GM12878 (cell line): Measurements from ENCODE around the gene LEP. TPM values are rescaled to one million over a fixed set of nuclear protein-coding genes. Genes with fewer than 3 reads are reported as not detected.

Experiments used
- ATAC-seq: fragments of 200-7000 bp; cut with Tn5 transposase; 3 replicates; pipeline ENCODE4 v1.9.1; 2020; ENCODE audit warnings: mild to moderate bottlenecking, moderate library complexity
- BruUV-seq: library from RNA; stranded (reverse); fragments of 400-500 nt; replicated peaks from 2 replicates; lab custom pipeline; 2021; lab: Mats Ljungman, UMichigan
- CTCF ChIA-PET: fragments of 300-600 bp; sonication (Branson Sonifier 250); formaldehyde crosslinking; extraction: SDS; loops from one replicate; lab custom pipeline; 2021; ENCODE audit warnings: inconsistent platforms; lab: Yijun Ruan, JAX
- POLR2A ChIA-PET: fragments of 350-600 bp; formaldehyde crosslinking; extraction: SDS; loops from one replicate; lab custom pipeline; 2021; ENCODE audit warnings: inconsistent platforms; lab: Charles Lee
- RAD21 ChIA-PET: fragments of 300-600 bp; sonication (Branson Sonifier 250); formaldehyde crosslinking; loops from one replicate; lab custom pipeline; 2023; ENCODE audit warnings: antibody characterized with exemption; ENCODE audit not compliant: unreplicated experiment; lab: Charles Lee
- SMC1A ChIA-PET: fragments of 300-600 bp; sonication (Branson Sonifier 250); formaldehyde crosslinking; loops from one replicate; lab custom pipeline; 2023; ENCODE audit not compliant: unreplicated experiment, uncharacterized antibody; lab: Charles Lee
- DNase-seq: peaks from one replicate; pipeline ENCODE4 v3.0.0-alpha.2; 2011; ENCODE audit warnings: low read depth, low spot score
- FAIRE-seq: peaks from 3 replicates; lab custom pipeline; 2011; peaks lifted over from hg19 to GRCh38; lab: Jason Lieb, UNC
- H2AFZ ChIP-seq: 2 replicates; pipeline ENCODE4 v1.6.0; 2011; ENCODE audit warnings: low read depth, low read length, control low read depth; ENCODE audit not compliant: control insufficient read depth
- H3K27ac ChIP-seq: 2 replicates; pipeline ENCODE4 v1.5.1; 2011; ENCODE audit warnings: control low read depth; ENCODE audit not compliant: control insufficient read depth, insufficient read depth
- H3K27me3 ChIP-seq, 2 experiments: replicated peaks in 1 of 2; 2 replicates each; pipeline versions ENCODE4 v1.6.0 to v1.6.1; 2011; ENCODE audit warnings: low read length in 1 of 2; ENCODE audit not compliant: control insufficient read depth in 2 of 2, insufficient read depth in 2 of 2
- H3K36me3 ChIP-seq, 2 experiments: 2 replicates each; pipeline ENCODE4 v1.5.1; 2011; ENCODE audit warnings: low read length in 1 of 2; ENCODE audit not compliant: control insufficient read depth in 2 of 2, insufficient read depth in 2 of 2
- H3K4me1 ChIP-seq: 2 replicates; pipeline ENCODE4 v1.6.1; 2011; ENCODE audit warnings: mild to moderate bottlenecking, low read length, moderate library complexity, mixed read lengths; ENCODE audit not compliant: control insufficient read depth, insufficient read depth
- H3K4me2 ChIP-seq: 2 replicates; pipeline ENCODE4 v1.6.0; 2011; ENCODE audit warnings: control low read depth; ENCODE audit not compliant: control insufficient read depth, insufficient read depth
- H3K4me3 ChIP-seq: fragments of 200-600 bp; sonication (generic); 2 replicates; pipeline ENCODE4 v1.5.1; 2016
- H3K79me2 ChIP-seq: 2 replicates; pipeline ENCODE4 v1.6.0; 2011; ENCODE audit warnings: low read length; ENCODE audit not compliant: control insufficient read depth, insufficient read depth
- H3K9ac ChIP-seq: 2 replicates; pipeline ENCODE4 v1.8.0; 2011; ENCODE audit warnings: low read length, control low read depth, mixed read lengths; ENCODE audit not compliant: control insufficient read depth, insufficient read depth
- H3K9me3 ChIP-seq: replicated peaks from 3 replicates; pipeline ENCODE4 v1.5.1; 2011; ENCODE audit warnings: mild to moderate bottlenecking, low read length; ENCODE audit not compliant: control insufficient read depth, insufficient read depth
- H4K20me1 ChIP-seq: 2 replicates; pipeline ENCODE4 v1.6.0; 2011; ENCODE audit not compliant: control insufficient read depth, insufficient read depth
- CBX3 ChIP-seq: fragments of 200-600 bp; sonication (generic); IDR thresholded peaks from 2 replicates; pipeline ENCODE4 v1.6.1; 2016; ENCODE audit warnings: low read depth, borderline replicate concordance
- CHD2 ChIP-seq: IDR thresholded peaks from 2 replicates; pipeline ENCODE4 v1.6.1; 2011; ENCODE audit warnings: low read depth, low read length, improper control_type of control experiment, borderline replicate concordance
- CREB1 ChIP-seq: IDR thresholded peaks from 2 replicates; pipeline ENCODE4 v1.6.1; 2012; ENCODE audit warnings: low read depth, mild to moderate bottlenecking, inconsistent platforms
- IKZF1 ChIP-seq: fragments of 450-650 bp; conservative IDR thresholded peaks from 2 replicates; pipeline ENCODE4 v1.6.1; 2017; ENCODE audit warnings: antibody characterized with exemption, mild to moderate bottlenecking
- MTA2 ChIP-seq: fragments of 450-650 bp; IDR thresholded peaks from 2 replicates; pipeline ENCODE4 v1.6.1; 2016; ENCODE audit warnings: low read depth, mild to moderate bottlenecking, moderate library complexity
- NFXL1 ChIP-seq: fragments of 450-650 bp; IDR thresholded peaks from 2 replicates; pipeline ENCODE4 v1.6.1; 2017; ENCODE audit warnings: antibody characterized with exemption, mild to moderate bottlenecking, borderline replicate concordance
- NR2C1 ChIP-seq: fragments of 450-650 bp; IDR thresholded peaks from 2 replicates; pipeline ENCODE4 v1.6.1; 2017; ENCODE audit warnings: antibody characterized with exemption, mild to moderate bottlenecking, moderate library complexity
- PAX8 ChIP-seq: fragments of 450-650 bp; IDR thresholded peaks from 2 replicates; pipeline ENCODE4 v1.6.1; 2017; ENCODE audit warnings: mild to moderate bottlenecking, moderate library complexity
- RCOR1 ChIP-seq: conservative IDR thresholded peaks from 2 replicates; pipeline ENCODE4 v1.6.1; 2012; ENCODE audit warnings: low read depth, low read length, improper control_type of control experiment
- TCF3 ChIP-seq: IDR thresholded peaks from 2 replicates; pipeline ENCODE4 v1.6.1; 2012; ENCODE audit warnings: low read depth, mild to moderate bottlenecking, low read length, borderline replicate concordance; ENCODE audit not compliant: insufficient read depth
- whole genome bisulfite sequencing: methylation state at CpG from one replicate; pipeline ENCODE4 v1.1.6; 2016; ENCODE audit warnings: low lambda C conversion rate; ENCODE audit not compliant: insufficient replicate concordance, insufficient coverage; ENCODE audit errors: missing lambda C conversion rate; 5-methylcytosine and 5-hydroxymethylcytosine counted together
- in situ Hi-C: fragments of 300-500 bp; cut with MboI; formaldehyde crosslinking; loops from 9 replicates; pipeline ENCODE4 v1.14.3; 2018; ENCODE audit warnings: mixed read lengths
- intact Hi-C: fragments of 100-400 bp; cut with micrococcal nuclease; formaldehyde crosslinking; loops from one replicate; pipeline ENCODE4 v1.14.2; 2022; ENCODE audit not compliant: unreplicated experiment
- polyA plus RNA-seq, 11 experiments: library from polyadenylated mRNA; depleted of rRNA in 4 of 11; unstranded in 6 of 11; stranded (reverse) in 5 of 11; fragments of >200 nt; fragmentation: Nextera tagmentation in 4 of 11; fragmentation: Illumina TruSeq in 1 of 11; extraction: Ambion mirVana in 4 of 11; extraction: Trizol in 1 of 11; gene quantifications; 1 replicate in 1 of 11; 2 replicates in 10 of 11; pipeline versions ENCODE4 v1.2.1 to v1.2.3, GENCODE V29; 2011 to 2016; ENCODE audit warnings: inconsistent platforms in 2 of 11, missing spikeins in 2 of 11, low read depth in 1 of 11
- total RNA-seq, 4 experiments: library from RNA; depleted of rRNA in 3 of 4; stranded (reverse); fragments of >200 nt in 3 of 4; fragmentation: Illumina TruSeq in 1 of 4; extraction: Trizol in 1 of 4; gene quantifications; 2 replicates each; pipeline versions ENCODE4 v1.2.1 to v1.2.3, GENCODE V29; 2013 to 2021
- TF ChIP-seq, protein P1 (sequence below): fragments of 450-650 bp; IDR thresholded peaks from 2 replicates; pipeline ENCODE4 v1.6.1; 2018; ENCODE audit warnings: mild to moderate bottlenecking, low read depth, moderate library complexity; ENCODE audit not compliant: partially characterized antibody
- TF ChIP-seq, protein P2 (sequence below): IDR thresholded peaks from 2 replicates; pipeline ENCODE4 v1.6.1; 2011; ENCODE audit warnings: low read depth, mild to moderate bottlenecking, low read length, moderate library complexity, borderline replicate concordance; ENCODE audit errors: extremely low read depth

Gene LEP
- total and polyA plus RNA-seq, 10 of the 15 experiments (the other 5 are each of a cell fraction or from before 2014, with no cell fraction given) = not detected

DNA sequence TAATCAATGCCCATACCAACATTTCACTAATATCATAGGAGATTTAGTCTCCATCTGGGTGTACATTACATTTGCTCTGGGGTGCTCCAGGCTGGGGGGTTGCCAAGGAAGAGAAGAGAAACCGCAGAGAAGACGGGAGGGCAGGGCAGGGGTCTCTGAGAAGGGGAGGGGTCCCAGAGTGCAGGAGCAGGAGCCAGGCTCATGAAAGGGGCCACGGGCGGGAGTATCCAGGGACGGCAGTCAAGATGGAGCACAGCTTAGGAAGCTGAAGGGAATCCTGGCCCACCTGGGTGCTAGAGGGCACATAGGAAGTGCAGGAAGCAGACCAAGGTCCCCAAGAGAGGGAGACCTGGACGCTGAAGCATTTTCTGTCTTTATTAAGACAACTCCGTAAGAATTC is 2.2 kb downstream of the LEP start (continued):
- TF ChIP-seq, protein P1, sequence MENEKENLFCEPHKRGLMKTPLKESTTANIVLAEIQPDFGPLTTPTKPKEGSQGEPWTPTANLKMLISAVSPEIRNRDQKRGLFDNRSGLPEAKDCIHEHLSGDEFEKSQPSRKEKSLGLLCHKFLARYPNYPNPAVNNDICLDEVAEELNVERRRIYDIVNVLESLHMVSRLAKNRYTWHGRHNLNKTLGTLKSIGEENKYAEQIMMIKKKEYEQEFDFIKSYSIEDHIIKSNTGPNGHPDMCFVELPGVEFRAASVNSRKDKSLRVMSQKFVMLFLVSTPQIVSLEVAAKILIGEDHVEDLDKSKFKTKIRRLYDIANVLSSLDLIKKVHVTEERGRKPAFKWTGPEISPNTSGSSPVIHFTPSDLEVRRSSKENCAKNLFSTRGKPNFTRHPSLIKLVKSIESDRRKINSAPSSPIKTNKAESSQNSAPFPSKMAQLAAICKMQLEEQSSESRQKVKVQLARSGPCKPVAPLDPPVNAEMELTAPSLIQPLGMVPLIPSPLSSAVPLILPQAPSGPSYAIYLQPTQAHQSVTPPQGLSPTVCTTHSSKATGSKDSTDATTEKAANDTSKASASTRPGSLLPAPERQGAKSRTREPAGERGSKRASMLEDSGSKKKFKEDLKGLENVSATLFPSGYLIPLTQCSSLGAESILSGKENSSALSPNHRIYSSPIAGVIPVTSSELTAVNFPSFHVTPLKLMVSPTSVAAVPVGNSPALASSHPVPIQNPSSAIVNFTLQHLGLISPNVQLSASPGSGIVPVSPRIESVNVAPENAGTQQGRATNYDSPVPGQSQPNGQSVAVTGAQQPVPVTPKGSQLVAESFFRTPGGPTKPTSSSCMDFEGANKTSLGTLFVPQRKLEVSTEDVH = no peak

DNA sequence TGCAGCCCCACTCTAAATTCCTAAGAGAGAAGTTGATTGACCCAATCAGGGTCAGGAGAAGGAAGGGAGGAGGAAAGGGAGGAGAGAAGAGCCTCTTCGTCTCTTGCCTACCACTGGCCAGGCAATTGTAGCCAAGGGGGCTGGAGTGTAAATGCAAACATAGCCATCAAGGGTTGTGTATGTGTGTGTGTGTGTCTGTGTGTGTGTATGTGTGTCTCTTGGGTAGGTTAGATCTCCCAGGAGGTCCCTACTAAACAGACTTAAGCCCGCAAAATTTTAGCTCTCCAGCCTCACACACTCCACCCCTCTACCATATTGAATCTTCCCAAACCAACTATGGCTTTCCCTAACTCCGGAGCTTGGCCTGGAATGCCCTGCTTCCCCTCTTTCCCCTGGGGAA is 3.8 kb downstream of the LEP start:
- SMC1A ChIA-PET = interaction anchor here (1.3 kb wide), 1 partner anchor 18 kb away, joined by 3 read pairs; no protein-coding TSS in a partner anchor
- no peak overlapping the region for H3K4me2 ChIP-seq

DNA sequence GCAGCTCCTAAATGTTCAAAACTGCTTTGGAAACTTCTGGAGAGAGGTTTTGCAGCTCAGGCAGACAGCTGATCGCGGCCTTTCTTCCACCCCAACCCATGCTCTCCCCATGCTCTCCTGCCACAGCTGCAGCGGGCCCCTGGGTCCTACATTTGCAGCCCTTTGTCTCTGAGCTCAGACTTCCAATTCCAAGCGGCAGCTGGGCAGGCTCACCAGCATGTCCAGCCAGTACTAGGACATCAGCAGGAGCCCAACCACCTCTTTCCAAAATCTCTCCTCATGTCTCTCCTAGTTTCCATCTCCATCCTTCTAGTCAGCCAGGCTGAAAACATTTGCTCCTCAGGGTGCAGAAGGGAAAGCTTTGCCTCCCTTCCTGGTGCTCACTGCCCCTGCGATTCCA is 6.0 kb downstream of the LEP start:
- Histone ChIP-seq H4K20me1 (no peaks in the 10 kb centered on the region), H3K4me3 (no peak overlapping the region), H3K9me3 (no peaks in the 10 kb centered on the region), H3K27ac (no peak overlapping the region), H3K9ac (no peak overlapping the region), H3K4me2 (no peak overlapping the region), H3K27me3 (no peaks in the 10 kb centered on the region), H3K4me1 (no peaks in the 10 kb centered on the region), H3K79me2 (no peaks in the 10 kb centered on the region), H2AFZ (no peak overlapping the region)
- 44% methylated on average over 5 of the region's 5 CpGs for WGBS
- ATAC-seq (no peak), FAIRE-seq (no peak), DNase-seq (no peak)
- ChIA-PET RAD21 (no interaction called here), CTCF (interaction anchor here (0.6 to 1.2 kb wide), 2 partner anchors 38 to 367 kb away, joined by 3 read pairs; no protein-coding TSS in a partner anchor), SMC1A (no interaction called here), POLR2A (no interaction called here)
- in situ Hi-C loops = no loop called here
- no TSS peak for BruUV-seq
- intact Hi-C loops = no loop called here
- TF ChIP-seq NR2C1 (no peak), CREB1 (no peak), TCF3 (no peak), PAX8 (no peak), CHD2 (no peak), IKZF1 (no peak), RCOR1 (no peak), CBX3 (no peak), MTA2 (no peak)
- TF ChIP-seq, protein P2, sequence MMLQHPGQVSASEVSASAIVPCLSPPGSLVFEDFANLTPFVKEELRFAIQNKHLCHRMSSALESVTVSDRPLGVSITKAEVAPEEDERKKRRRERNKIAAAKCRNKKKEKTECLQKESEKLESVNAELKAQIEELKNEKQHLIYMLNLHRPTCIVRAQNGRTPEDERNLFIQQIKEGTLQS = no peak
- TF ChIP-seq, all 136 proteins: peak for 0
- H3K36me3 ChIP-seq = no peaks in the 10 kb centered on the region

More for the DNA sequence above, 3.8 kb downstream of the LEP start:
- ChIA-PET RAD21 (no interaction called here), CTCF (no interaction called here), POLR2A (no interaction called here)
- no peak overlapping the region for H3K4me3 ChIP-seq
- in situ Hi-C loops = no loop called here
- H3K9me3 ChIP-seq = no peaks in the 10 kb centered on the region; the same call in 2 of the 3 replicates
- H3K27ac ChIP-seq = no peak overlapping the region
- no peaks in the 10 kb centered on the region for H4K20me1 ChIP-seq
- WGBS = 28% methylated on average over 3 of the region's 3 CpGs
- FAIRE-seq (no peak), DNase-seq (no peak), ATAC-seq (no peak)
- no TSS peak for BruUV-seq
- intact Hi-C loops = no loop called here
- no peak for TF ChIP-seq NFXL1
- no peaks in the 10 kb centered on the region for H3K27me3 ChIP-seq
- no peaks in the 10 kb centered on the region for H3K36me3 ChIP-seq
- H3K79me2 ChIP-seq = no peaks in the 10 kb centered on the region
- no peak overlapping the region for H3K9ac ChIP-seq
- no peak overlapping the region for H2AFZ ChIP-seq
- H3K4me1 ChIP-seq = no peaks in the 10 kb centered on the region
